NOMO-1 (cell line): ENCODE results near the gene SPTSSB.
A peak's percentile ranks its signal among the peaks of the same experiment; 100 is the strongest.

ENCODE experiments used
- DNase-seq, 2 experiments: peaks; one replicate each; lab custom pipeline; 2025; ENCODE audit not compliant: unreplicated experiment in 2 of 2; lab: John Stamatoyannopoulos, UW

The SPTSSB gene, protein sequence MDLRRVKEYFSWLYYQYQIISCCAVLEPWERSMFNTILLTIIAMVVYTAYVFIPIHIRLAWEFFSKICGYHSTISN

DNA sequence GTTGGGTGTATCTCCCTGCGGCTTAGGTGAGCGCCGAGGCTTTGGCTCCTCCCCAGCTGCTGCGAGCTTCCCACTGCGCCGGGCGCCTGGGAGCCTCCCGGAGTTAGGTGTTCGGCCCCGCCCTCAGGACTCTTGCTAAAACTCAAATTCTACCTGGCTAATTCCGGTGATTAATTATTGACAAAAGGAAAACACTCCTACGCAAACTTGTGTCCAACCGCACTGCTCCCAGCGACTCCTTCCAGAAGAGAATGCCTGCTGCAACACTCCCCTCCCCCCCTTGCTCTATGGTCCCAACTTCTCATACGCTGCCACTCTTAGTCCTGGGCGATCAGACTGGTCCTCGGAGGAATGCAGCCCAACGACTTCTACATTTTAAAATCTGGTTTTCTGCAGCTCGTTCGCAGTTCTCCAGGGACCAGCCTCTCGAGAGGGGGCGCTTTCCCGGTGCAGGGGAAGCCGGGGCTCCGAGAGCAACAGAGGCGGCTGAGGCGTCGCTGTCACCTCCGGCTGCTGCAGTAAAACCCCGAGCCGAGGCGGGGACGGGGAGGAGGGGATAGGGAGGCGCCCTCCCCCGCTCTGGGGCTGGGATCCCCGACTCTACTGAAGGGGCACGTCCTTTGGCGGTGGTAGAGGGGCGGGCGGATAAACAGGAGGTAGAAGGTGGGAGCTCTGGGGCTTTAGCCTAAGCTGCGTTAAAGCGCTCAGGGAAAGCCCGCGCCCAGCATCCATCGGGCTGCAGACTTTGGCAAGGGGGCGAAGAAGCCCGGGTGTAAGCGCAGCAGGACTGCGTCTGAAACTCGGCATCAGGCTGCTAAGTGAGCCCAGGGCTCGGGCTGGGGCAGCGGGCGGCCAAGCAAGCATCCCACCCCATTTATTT is at the start of gene SPTSSB:
Gene SPTSSB, minus strand, starts transcription at position 77 of the 880 bp plus-strand sequence. CDS start 25,194 bp downstream, outside the sequence.
- no peak for DNase-seq

DNA sequence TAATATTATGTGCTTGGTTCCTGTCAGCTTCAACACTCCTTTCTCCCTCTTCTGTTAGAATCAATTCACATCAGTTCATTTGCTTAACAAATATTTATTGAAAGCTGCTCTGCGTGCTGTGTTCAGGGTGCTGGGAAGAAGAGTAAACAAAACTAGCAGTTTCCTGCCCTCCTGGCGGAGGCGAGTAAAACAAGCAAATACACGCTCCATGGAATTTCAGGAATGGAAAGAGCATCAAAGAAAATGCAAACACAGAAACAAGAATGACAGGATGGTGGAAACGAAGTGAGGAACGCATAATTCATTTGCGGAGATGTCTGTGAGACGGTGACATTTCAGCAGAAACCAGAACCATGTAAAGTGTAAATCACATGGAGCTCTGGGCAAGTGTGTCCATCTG is 49.4 kb upstream of the SPTSSB start:
- no peak for DNase-seq

DNA sequence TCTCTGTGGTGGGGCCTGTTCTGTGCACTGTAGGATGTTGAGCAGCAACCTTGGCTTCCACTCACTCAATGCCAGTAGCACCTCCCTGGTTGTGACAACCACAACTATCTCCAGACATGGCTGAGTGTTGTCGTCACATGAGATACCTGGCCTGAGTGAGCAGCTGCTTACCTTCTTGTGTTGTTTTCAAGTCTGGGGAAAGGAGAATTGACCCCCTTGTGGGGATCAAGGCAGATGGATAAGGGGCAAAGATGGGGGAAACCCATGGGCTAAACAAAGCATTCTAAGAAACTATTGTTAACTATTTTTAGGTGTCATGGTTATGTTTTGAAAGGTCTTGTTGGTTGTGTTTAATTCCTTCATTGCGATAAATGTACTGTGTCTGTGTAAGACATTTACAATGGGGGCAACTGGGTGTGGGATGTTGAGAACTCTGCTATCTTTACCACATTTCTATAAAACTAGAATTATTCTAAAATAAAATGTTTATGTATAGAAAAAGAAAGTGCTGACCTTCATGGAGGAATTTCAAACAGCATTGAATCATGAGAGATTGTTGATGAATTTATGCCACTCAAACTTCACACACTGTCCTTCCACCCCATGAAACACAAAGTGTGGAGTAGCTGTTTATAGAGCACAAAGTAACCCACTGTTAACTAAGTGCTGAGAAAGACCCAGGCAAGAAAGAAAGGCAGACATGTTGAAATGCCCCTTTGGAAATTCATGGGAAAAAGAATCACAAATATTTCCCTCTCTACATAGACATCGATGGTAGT is 48.4 kb upstream of the SPTSSB start:
- DNase-seq, result no peak

DNA sequence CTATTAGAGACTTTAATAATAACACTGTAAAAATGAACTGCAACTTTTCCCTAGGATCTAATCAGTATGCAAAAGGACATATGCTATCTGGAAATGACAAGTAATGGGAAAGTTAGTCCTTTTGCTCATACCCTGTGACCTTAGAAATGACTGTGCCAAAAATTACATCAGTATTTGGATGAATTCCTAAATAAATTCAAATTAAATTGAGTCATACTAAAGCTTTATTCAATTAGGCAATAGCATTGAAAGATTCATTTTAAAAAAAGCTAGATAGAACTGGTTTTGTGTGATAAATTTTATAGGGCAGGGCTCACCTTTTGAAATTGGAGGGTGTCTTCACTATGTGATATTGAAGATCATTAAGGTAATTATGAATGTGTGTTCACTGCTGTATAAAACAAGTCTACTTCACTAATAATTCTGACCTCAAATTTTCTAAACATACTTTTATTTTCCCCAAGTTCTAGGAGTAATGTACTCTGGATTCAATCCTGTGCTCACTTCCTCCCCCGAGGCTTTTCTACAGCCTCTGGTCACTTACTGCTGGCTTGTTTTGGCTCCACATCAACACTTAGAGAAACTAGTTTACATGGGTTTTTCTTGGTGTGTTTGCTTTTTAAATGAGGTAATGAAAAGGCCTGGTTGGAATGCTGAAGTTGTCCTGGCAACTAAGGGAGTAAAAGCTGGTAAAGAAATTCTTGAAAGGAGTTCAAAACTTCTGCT is 44.4 kb upstream of the SPTSSB start:
- no peak for DNase-seq

DNA sequence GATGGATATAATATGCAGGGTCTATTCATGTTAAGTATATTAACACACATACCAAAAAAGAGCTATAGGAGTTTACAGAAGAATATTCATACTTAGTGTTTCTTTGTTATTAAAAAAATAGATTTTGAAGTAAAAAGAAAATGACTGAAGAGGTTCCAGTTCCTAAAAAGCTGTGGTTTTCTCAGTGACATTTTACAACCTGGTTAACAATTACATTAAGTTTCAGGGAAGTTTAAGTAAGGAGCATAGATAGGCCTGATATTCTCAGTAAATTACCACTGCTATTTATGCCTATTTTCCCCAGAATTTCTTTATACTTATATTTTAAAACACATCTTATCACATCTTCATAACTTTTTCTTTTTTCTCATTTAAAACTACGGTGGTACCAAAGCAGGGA is 43.6 kb upstream of the SPTSSB start:
- DNase-seq, result peak in 1 of 2 experiments; percentile 55

DNA sequence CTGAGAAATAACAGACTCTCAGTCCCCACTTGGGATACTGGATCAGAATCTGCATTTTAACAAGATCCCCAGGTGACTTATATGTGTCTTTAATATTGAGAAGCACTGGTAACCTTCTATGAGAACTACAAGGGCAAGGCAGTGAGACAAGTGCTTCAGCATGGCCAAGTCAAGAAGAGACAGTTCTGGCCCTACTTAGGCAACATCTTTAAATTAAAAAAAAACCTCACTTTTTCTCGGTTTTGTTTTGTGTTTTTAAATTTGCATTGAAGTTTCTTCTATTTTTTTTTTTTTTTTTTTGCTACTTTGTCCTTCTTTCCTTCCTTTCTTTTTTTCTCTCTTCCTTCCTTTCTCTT is 42.5 kb upstream of the SPTSSB start:
- no peak for DNase-seq

DNA sequence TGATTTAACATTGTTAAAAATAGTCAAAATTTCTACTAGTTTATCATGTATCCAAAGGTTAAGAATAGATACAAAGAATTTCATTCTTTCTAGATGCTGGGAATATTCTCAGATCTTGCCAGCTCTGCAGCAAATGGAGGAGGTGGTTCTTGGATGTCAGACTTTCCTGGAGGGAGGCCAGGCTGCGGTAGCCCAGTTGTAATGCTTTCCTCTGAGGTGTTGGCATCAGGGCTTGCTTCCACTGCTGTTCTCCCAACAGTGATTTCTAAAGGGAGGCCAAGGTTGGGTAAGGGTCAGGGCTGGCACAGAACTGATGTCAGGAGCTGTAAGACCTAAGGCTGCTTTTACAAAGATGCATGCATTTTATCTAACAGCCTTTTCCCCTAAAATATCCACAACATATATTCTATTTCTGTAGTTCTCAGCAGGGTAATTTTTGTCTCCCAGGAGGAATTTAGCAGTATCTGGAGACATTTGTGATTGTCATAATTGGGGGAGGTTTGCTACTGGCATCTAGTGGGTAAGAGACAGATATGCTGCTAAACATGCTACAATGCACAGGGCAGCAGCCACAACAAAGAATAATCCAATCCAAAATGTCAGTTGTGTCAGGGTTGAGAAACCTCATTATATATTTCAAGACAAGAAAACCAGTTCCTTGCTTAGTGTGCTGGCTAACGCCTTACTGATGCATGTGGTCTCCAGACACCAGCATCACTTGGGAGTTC is 42.0 kb upstream of the SPTSSB start:
- DNase-seq, result no peak

DNA sequence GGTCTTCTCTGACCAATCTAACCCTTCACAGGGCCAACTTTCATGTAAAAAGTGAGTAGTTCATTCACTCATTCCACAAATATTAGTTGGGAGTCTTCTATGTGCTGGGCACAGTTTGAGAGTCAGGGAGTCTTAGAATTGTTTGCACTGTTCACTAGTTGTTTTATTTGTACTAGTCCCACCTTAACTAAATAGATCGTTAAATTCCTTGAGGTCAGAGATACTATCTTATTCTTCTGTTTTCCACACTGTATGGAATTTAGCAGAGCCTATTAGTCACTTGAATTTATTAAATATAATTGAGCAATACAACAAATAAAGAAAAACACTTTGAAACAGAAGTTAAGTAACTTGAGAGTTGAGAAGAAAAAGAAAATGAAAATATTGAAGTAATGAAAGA is 40.8 kb upstream of the SPTSSB start:
- DNase-seq, result no peak

DNA sequence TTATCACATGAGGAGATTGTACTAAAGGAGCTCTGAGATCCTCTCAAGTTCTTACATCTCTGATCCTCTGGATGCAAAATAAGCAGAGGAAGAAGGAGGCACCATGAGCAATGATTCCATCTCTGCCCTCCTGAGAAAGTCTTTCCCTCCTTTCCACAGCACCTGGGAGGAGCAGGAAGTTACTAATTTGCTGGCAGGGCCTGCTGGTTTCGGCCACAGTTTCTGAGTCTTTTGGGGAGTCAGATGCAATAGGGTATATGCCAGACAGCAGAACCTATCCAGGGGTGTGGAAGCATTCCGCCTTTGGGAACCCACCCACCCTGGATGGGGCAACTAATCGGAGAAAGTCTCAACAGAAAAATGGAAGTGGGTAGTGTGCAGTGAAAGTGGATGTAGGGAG is 38.5 kb upstream of the SPTSSB start:
- no peak for DNase-seq

DNA sequence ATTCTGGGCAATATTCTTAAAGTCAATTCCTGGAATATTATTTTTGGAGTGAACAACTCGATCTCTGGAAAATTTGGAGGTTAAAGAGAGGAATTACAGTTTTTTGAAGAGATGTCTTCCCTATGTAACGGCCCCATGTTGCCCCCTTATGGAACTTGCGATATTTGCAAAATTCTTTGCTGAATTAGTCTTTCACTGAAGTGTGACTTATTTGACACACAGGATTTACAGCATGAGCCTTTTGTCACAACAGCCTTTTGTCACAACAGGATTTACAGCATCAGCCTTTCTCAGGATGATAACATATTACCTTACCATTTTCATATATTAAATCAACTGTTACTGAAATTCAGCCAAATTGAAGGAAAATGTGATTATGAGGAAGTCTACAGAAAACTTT is 37.8 kb upstream of the SPTSSB start:
- DNase-seq, result peak; percentile 56 to 57

DNA sequence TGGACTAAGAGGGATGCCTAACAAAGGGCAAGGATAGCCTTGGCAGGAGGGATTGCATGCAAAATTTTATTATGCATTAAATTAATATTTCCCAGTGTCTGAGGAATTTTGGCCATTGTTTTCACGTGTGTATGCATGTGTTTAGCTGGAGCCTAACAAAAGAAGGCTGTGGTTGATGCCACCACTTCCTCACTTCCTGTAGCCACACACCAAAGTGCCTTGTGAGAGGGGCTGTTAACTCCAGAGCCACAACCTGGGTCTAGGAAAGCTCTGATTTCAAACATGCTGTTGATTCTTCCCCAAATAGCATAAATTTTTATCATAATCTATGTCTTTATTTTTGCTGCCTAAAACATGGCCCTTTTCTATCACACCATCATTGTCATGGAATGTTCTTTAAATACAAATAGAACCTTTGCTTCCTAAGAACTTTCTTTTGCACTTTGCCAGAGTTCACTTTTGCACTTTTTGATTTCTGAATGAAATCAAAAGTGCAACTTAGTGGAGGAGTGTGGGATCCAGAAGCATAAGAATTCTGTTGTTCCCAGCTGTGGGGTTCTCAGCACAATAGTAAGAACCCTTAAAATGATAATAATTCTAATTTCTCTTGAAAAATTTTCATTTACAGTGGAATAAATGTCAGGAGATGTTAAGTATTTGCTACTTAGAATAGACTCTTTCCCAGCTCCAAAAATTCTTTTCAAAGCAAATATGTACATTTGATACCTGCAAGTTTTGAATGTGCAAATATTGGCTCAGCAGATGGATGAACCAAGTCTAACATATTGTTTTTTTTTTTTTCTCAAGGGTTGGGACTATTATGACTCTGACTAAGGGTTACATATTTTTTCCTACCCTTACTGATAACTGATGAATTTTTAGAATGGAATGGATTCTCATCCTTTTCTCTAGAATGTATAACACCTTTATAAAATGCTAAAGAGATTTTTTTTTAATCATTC is 35.6 kb upstream of the SPTSSB start:
- no peak for DNase-seq

DNA sequence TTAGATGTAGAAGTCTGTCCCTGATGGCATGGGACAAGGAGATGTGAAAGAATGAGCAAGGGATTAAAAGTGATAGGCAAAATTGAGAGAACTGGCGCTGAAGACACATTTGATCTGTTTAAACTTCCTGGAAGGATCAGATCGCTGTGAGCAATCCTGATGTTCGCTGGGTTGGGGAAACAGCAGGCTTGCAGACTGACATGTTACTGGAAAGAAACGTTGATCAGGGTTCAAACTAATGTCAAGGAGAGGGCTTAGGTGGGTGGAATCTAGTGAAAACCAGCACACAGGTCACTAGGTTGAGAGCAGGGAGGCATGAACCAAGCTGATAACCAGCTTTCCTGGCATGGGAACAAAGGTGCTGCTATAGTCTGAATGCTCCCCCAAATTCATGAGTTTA is 34.5 kb upstream of the SPTSSB start:
- DNase-seq, result no peak

DNA sequence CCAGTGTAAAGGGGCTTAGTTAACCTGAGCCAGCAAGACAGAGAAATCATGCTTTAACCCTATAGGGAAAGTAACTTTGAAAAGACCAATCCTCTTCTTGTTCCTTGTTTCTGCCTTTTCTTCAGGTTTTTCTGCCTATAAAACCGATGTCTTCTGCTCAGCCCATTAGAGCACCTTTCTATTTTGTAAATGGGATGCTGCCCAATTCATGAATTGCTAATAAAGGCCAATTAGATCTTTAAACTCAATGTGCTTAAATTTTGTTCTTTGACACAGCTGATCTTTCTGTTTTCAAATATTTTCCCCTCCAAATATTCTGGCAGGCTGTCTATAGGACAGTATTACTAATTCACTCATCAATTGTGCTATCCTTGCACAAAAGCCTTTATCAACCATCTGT is 33.8 kb upstream of the SPTSSB start:
- DNase-seq, result no peak

DNA sequence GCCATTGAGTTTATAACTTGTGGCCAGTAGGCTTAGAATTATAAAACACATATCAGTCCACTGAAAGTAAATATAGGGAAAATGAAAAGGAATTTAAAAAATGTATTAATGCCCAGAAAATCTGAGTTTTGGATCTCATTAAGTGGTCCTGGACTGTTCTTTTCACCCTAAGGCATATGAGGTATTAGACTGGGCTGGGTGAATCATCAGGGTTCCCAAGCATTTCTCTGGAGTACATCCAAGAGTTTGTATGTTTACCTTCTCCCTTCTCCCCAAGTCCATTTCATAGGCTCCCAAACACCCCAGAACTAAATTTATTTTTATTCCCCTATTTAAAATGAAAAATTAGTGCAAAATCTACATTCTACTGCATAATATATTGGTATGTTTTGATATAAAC is 31.9 kb upstream of the SPTSSB start:
- DNase-seq, result no peak

DNA sequence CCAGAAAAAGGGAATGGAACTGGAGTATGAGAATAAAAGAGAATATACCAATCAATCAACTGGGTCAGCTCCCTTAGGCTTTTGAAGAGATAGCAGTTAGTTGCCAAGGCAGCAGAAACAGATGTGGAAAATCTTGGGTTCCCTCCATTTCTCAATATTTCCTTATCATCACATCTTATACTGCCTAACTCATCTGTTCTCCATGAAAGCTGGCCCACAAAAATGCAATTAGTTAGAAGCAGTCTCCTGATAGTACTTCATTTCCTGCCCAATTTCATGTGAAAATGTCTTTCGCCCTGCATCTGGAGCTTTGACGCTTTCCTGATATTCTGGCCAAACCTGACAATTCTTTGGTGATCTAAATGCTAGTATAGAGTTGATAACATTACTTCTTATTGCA is 30.1 kb upstream of the SPTSSB start:
- no peak for DNase-seq

DNA sequence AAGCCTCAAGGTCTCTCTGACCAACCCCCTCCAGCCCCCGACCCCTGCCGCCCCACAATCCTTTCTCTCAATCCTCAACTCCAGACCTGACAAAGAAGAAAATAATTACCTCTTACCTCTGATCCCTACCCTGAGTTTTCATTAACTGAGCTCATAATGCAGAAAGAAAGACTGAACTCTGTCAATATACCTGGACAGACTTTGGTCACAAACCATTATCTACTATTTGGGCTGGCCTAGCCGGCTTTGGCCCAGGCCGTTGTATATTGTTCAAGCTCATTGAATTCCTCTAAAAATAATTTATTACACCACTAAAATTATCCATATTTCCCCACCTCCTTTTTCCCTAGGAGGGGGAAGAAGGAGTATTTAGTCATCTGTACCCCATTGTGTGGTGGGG is 29.3 kb upstream of the SPTSSB start:
- no peak for DNase-seq

DNA sequence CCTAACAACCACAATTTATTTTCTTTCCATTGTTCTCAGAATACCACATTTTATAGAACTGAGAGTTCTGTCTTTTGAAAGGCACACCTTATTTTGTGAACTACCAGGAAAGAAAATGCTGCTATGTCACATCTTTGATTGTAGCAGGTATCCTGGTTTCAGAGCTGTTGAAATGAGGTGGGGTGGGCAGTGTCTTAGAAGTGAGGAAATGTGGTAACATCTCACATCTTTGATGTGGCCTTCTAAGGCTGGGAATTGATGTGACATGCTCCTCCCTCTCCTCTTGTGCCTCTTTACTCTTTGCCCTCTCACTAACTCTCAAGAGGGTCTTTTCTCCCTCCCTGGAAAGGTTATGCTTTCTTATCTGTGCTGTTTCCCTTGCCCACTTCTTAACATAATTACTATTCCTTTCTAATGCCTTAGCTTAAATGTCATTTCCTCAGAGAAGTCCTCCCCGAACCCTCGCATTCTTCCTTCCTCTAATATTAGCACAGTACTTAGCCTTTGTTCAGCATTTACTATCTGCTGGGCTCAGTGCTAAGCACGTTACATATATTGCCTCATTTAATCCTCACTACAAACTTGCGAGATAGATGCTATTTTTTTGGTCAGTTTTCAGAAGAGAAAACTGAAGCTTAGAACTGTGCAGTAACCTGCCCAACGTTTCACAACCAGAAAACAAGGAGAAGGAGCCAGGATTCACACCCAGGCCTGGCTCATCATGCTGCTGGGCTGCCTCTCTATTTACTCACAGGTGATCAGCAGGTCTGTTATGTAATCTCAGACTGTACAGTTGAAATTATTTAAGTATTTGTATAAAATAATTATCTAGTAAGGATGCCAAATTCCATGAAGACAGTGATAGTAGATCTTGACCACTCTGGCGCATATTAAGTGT is 24.0 kb upstream of the SPTSSB start:
- DNase-seq, result no peak

DNA sequence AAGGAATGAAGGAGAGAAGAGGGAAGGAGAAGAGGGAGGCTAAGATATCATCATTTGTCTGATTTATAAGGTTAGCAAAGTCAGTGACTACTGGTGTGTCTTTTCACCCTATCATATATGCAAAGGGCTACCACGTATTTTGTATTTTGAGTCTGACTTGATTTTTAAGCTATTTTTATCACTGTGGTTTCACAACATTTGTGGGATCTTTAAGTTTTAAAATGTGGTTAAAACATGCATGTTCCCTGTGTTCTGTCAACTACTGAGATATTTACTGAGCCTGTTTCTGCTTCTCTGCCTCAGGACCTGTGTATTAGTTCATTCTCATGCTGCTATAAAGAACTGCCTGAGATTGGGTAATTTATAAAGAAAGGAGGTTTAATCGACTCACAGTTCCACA is 22.5 kb upstream of the SPTSSB start:
- DNase-seq, result peak in 1 of 2 experiments; percentile 28
